CD14-positive monocyte (primary cell): ENCODE measurements around the gene DBN1. TPM values are rescaled to one million over a fixed set of nuclear protein-coding genes. Genes with fewer than 3 reads are reported as not detected.

ENCODE experiments used
- DNase-seq, 3 donors: peaks; one replicate each; pipeline ENCODE4 v3.0.0-alpha.2; 2011 to 2022
- H2AFZ ChIP-seq: 2 replicates; pipeline ENCODE4 v1.6.0; 2012; ENCODE audit warnings: mild to moderate bottlenecking, low read depth, low read length, inconsistent platforms; ENCODE audit not compliant: insufficient read depth, poor library complexity, severe bottlenecking
- H3K27ac ChIP-seq, 2 donors: 1 replicate in 1 of 2; 2 replicates in 1 of 2; pipeline ENCODE4 v1.5.1; 2012 to 2013; ENCODE audit warnings: low read length in 2 of 2, control low read depth in 1 of 2, inconsistent platforms in 1 of 2, low read depth in 1 of 2, mild to moderate bottlenecking in 1 of 2
- H3K27me3 ChIP-seq, 2 donors: one replicate each; pipeline versions ENCODE4 v1.6.0 to v1.6.1; 2011 to 2013; ENCODE audit warnings: low read length in 2 of 2; ENCODE audit not compliant: control insufficient read depth in 2 of 2, insufficient read depth in 2 of 2
- H3K36me3 ChIP-seq, 2 donors: replicated peaks in 1 of 2; 1 replicate in 1 of 2; 2 replicates in 1 of 2; pipeline versions ENCODE4 v1.5.1 to v1.6.1; 2012 to 2013; ENCODE audit warnings: low read length in 2 of 2, control low read depth in 1 of 2, inconsistent platforms in 1 of 2, mild to moderate bottlenecking in 1 of 2; ENCODE audit not compliant: insufficient read depth in 2 of 2, control insufficient read depth in 1 of 2
- H3K4me1 ChIP-seq, 2 donors: 1 replicate in 1 of 2; 2 replicates in 1 of 2; pipeline versions ENCODE4 v1.5.1 to v1.6.1; 2012 to 2013; ENCODE audit warnings: low read length in 2 of 2, control low read depth in 1 of 2, inconsistent platforms in 1 of 2, mild to moderate bottlenecking in 1 of 2, moderate library complexity in 1 of 2; ENCODE audit not compliant: insufficient read depth in 2 of 2, control insufficient read depth in 1 of 2
- H3K4me2 ChIP-seq: replicated peaks from 2 replicates; pipeline ENCODE3; 2012; ENCODE audit warnings: low read length, moderate library complexity, mild to moderate bottlenecking; ENCODE audit not compliant: poor library complexity, severe bottlenecking; ENCODE audit errors: extremely low read depth
- H3K4me3 ChIP-seq, 3 experiments: fragments of 200-600 bp in 1 of 3; sonication (generic) in 1 of 3; replicated peaks in 1 of 3; 1 replicate in 2 of 3; 2 replicates in 1 of 3; pipeline ENCODE4 v1.5.1; 2011 to 2013; ENCODE audit warnings: low read length in 3 of 3, mild to moderate bottlenecking in 3 of 3, control low read depth in 2 of 3, low read depth in 2 of 3, inconsistent platforms in 1 of 3, moderate library complexity in 1 of 3
- H3K79me2 ChIP-seq: 2 replicates; pipeline ENCODE4 v1.6.0; 2012; ENCODE audit warnings: mild to moderate bottlenecking, control low read depth, inconsistent platforms, low read length, moderate library complexity; ENCODE audit not compliant: insufficient read depth
- H3K9ac ChIP-seq: 2 replicates; pipeline ENCODE4 v1.6.0; 2017; ENCODE audit warnings: low read length, mild to moderate bottlenecking; ENCODE audit not compliant: insufficient read depth, poor library complexity, severe bottlenecking
- H3K9me3 ChIP-seq, 2 donors: replicated peaks in 1 of 2; 1 replicate in 1 of 2; 2 replicates in 1 of 2; pipeline versions ENCODE4 v1.5.1 to v1.6.1; 2012 to 2013; ENCODE audit warnings: low read length in 2 of 2, control low read depth in 1 of 2; ENCODE audit not compliant: control insufficient read depth in 1 of 2, insufficient read depth in 1 of 2
- H4K20me1 ChIP-seq: 2 replicates; pipeline ENCODE4 v1.6.0; 2012; ENCODE audit warnings: mild to moderate bottlenecking, low read length, control low read depth, moderate library complexity; ENCODE audit not compliant: insufficient read depth
- H3K27ac Mint-ChIP-seq, 7 donors: one replicate each; pipeline ENCODE4 v1.8.0; 2020; ENCODE audit warnings: mild to moderate bottlenecking in 7 of 7, mixed read lengths in 7 of 7, moderate library complexity in 6 of 7, inconsistent platforms in 2 of 7
- H3K27me3 Mint-ChIP-seq, 3 donors: one replicate each; pipeline ENCODE4 v1.8.0; 2021 to 2022; ENCODE audit warnings: low read depth in 3 of 3, mild to moderate bottlenecking in 3 of 3, mixed read lengths in 3 of 3, moderate library complexity in 3 of 3, inconsistent platforms in 1 of 3
- H3K36me3 Mint-ChIP-seq, 2 donors: one replicate each; pipeline ENCODE4 v1.8.0; 2020; ENCODE audit warnings: mixed read lengths in 2 of 2, inconsistent platforms in 1 of 2, mild to moderate bottlenecking in 1 of 2
- H3K4me1 Mint-ChIP-seq: one replicate; pipeline ENCODE4 v1.8.0; 2020; ENCODE audit warnings: mild to moderate bottlenecking, mixed read lengths
- H3K4me3 Mint-ChIP-seq, 2 donors: one replicate each; pipeline ENCODE4 v1.8.0; 2020; ENCODE audit warnings: mild to moderate bottlenecking in 2 of 2, mixed read lengths in 2 of 2, moderate library complexity in 1 of 2
- H3K9me3 Mint-ChIP-seq, 7 donors: one replicate each; pipeline ENCODE4 v1.8.0; 2020 to 2022; ENCODE audit warnings: mixed read lengths in 7 of 7, mild to moderate bottlenecking in 6 of 7, moderate library complexity in 6 of 7, inconsistent platforms in 2 of 7
- WGBS: methylation state at CpG from one replicate; pipeline ENCODE4 v1.1.5; 2013; ENCODE audit warnings: missing lambda C conversion rate; ENCODE audit not compliant: insufficient coverage; 5-methylcytosine and 5-hydroxymethylcytosine counted together
- intact Hi-C, 2 donors: fragments of 100-400 bp; cut with micrococcal nuclease; formaldehyde crosslinking; loops; one replicate each; pipeline versions ENCODE4 v1.15.0 to v1.15.1; 2023
- polyA plus RNA-seq, 3 donors: library from polyadenylated mRNA; depleted of rRNA in 1 of 3; unstranded in 2 of 3; stranded (reverse) in 1 of 3; fragments of 300-500 nt in 2 of 3; fragments of >200 nt in 1 of 3; fragmentation: Illumina TruSeq in 2 of 3; gene quantifications; 1 replicate in 2 of 3; 2 replicates in 1 of 3; pipeline ENCODE4 v1.2.3, GENCODE V29; 2012 to 2021
- TF ChIP-seq, protein P1 (sequence below): fragments of 200-600 bp; IDR thresholded peaks from one replicate; pipeline ENCODE4 v1.8.0; 2022; ENCODE audit warnings: antibody characterized with exemption, mild to moderate bottlenecking

Gene DBN1
- polyA plus RNA-seq, 3 donors: 0.71 to 1.6 (median 0.73) TPM

DNA sequence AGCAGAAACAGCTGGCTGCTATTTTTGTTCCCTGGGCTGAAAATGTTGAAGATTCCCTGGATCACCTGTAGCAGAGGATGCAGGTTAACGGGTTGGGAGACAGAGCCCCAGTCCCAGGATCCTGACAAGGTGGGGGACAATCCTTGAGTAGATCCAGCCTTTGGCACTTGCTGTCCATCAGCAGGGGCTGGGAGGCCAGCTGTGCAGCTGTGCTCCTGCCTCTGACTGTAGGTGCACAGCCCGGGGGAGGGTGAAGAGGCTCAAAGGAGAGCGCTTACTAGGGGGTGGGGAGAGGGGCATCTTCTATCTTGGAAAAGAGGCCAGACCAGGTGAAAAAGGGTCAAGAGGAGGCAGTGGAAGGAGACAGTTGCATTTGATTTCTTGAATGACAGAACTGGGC, 46.8 kb upstream of the DBN1 start:
- no peak overlapping the region for H3K4me3 ChIP-seq
- Mint-ChIP-seq H3K9me3 (no peaks in the 10 kb centered on the region), H3K4me1 (peaks cover 18% of the 10 kb centered on the region), H3K27me3 (peaks cover 0 to 2% (median 0%) of the 10 kb centered on the region in 3 donors), H3K36me3 (peaks cover 55 to 61% of the 10 kb centered on the region in 2 donors), H3K27ac (no peak overlapping the region), H3K4me3 (no peak overlapping the region)
- H3K9ac ChIP-seq: no peak overlapping the region
- H2AFZ ChIP-seq: no peak overlapping the region
- no peak overlapping the region for H3K4me2 ChIP-seq
- no peaks in the 10 kb centered on the region for H3K9me3 ChIP-seq
- WGBS: 100% methylated on average over 3 of the region's 3 CpGs
- H4K20me1 ChIP-seq: peaks cover 20% of the 10 kb centered on the region
- peaks cover 14 to 29% of the 10 kb centered on the region in 2 donors for H3K4me1 ChIP-seq
- peaks cover 19% of the 10 kb centered on the region for H3K79me2 ChIP-seq
- intact Hi-C loops: no loop called here
- H3K36me3 ChIP-seq: peaks cover 53 to 63% of the 10 kb centered on the region in 2 donors
- TF ChIP-seq, protein P1, sequence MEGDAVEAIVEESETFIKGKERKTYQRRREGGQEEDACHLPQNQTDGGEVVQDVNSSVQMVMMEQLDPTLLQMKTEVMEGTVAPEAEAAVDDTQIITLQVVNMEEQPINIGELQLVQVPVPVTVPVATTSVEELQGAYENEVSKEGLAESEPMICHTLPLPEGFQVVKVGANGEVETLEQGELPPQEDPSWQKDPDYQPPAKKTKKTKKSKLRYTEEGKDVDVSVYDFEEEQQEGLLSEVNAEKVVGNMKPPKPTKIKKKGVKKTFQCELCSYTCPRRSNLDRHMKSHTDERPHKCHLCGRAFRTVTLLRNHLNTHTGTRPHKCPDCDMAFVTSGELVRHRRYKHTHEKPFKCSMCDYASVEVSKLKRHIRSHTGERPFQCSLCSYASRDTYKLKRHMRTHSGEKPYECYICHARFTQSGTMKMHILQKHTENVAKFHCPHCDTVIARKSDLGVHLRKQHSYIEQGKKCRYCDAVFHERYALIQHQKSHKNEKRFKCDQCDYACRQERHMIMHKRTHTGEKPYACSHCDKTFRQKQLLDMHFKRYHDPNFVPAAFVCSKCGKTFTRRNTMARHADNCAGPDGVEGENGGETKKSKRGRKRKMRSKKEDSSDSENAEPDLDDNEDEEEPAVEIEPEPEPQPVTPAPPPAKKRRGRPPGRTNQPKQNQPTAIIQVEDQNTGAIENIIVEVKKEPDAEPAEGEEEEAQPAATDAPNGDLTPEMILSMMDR: no peak
- peak overlapping the region in 1 of 2 donors; percentile 10 for H3K27ac ChIP-seq
- no peak for DNase-seq
- H3K27me3 ChIP-seq: no peaks in the 10 kb centered on the region

DNA sequence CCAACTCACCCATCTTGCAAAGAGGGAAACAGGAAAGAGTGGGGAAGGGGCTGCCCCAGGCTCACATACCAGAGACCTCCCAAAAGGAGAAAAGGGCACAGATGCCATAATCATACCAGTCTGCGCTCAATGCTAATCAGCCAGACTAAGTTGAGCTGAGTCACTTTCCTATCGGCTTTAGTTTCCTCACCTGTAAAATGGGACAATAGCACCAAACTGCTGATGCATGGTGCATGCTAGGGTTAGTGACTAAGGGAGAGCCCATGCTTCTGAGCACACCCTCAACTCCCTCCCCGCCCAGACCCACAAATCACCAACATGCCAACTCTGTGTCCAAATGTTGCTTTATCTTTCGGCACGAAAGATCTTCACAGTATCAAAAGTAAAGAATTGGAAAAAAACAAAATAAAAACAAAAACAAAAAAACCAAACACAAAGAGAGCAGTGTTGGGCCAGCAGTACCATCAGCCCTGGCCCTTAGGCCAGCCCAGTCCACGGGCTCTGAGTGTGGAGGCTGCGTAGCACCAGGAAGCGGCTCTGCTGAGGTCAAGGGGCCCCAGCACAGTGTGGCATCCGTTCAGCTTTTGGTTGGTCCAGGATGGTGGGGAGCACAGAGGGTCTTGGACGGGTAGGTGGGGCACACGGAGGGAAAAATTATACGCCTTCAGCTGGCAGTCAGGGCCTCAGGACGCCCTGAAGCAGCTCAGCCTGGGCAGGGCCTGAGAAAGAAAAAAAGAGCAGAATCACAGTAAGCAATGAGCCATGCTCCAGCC, 46.2 kb upstream of the DBN1 start:
- no peaks in the 10 kb centered on the region for H3K9me3 ChIP-seq
- WGBS: 77% methylated on average over 8 of the region's 13 CpGs
- Mint-ChIP-seq H3K9me3 (no peaks in the 10 kb centered on the region), H3K27me3 (peaks cover 0 to 2% (median 0%) of the 10 kb centered on the region in 3 donors), H3K27ac (peak overlapping the region in 3 of 7 donors; percentile 55 to 78 (median 60)), H3K4me1 (peaks cover 20% of the 10 kb centered on the region), H3K4me3 (no peak overlapping the region), H3K36me3 (peaks cover 59 to 61% of the 10 kb centered on the region in 2 donors)
- H3K4me1 ChIP-seq: peaks cover 14 to 30% of the 10 kb centered on the region in 2 donors
- H3K36me3 ChIP-seq: peaks cover 53 to 63% of the 10 kb centered on the region in 2 donors
- TF ChIP-seq, protein P1: no peak
- peaks cover 13% of the 10 kb centered on the region for H4K20me1 ChIP-seq
- H3K27me3 ChIP-seq: no peaks in the 10 kb centered on the region
- H3K4me2 ChIP-seq: no peak overlapping the region
- no peak overlapping the region for H2AFZ ChIP-seq
- peaks cover 25% of the 10 kb centered on the region for H3K79me2 ChIP-seq
- H3K4me3 ChIP-seq: no peak overlapping the region
- H3K9ac ChIP-seq: no peak overlapping the region
- no peak for DNase-seq
- intact Hi-C loops: loop anchor here in 1 of 2 donors (5.0 kb wide), 1 partner anchor 33 kb away; the partner anchor contains the start of gene FAM193B
- peak overlapping the region in 1 of 2 donors; percentile 10 for H3K27ac ChIP-seq
